NK-92 treated with Interleukin-12 subunit alpha and Interleukin-12 subunit beta, amount 100 ng/mL, for 24 hours (cell line): ENCODE results near the gene UBR2.
"Not testable (repeated sequence)": the region's sequence is repeated elsewhere in the genome, so short reads cannot be mapped to it uniquely, and the experiment has no call there.

Experiments used
- DNase-seq: peaks from one replicate; lab custom pipeline; 2025; lab: John Stamatoyannopoulos, UW

The UBR2 gene

GRCh38 chr6:42555477-42556457 is 8.1 kb upstream of the UBR2 start:
- no peak for DNase-seq

GRCh38 chr6:42556462-42556861 is 7.4 kb upstream of the UBR2 start:
- no peak for DNase-seq

GRCh38 chr6:42559276-42559675 is 4.6 kb upstream of the UBR2 start:
- not testable (repeated sequence) for DNase-seq

GRCh38 chr6:42561986-42562385 is 1.8 kb upstream of the UBR2 start:
- no peak for DNase-seq

- DNase-seq, result no peak
These were observed 932 bp upstream of the UBR2 start for GRCh38 chr6:42562788-42563405.

GRCh38 chr6:42564506-42564825 is 637 bp downstream of the UBR2 start:
- no peak for DNase-seq

- DNase-seq, result no peak
These were observed 2.2 kb downstream of the UBR2 start for GRCh38 chr6:42565823-42566613.

- no peak for DNase-seq
These were observed 2.9 kb downstream of the UBR2 start for GRCh38 chr6:42566614-42567208.

- DNase-seq, result not testable (repeated sequence)
These were observed 3.4 kb downstream of the UBR2 start for GRCh38 chr6:42567237-42567636.

GRCh38 chr6:42569102-42570028 is 5.5 kb downstream of the UBR2 start:
- DNase-seq, result no peak

GRCh38 chr6:42571611-42572342 is 7.9 kb downstream of the UBR2 start:
- no peak for DNase-seq

- no peak for DNase-seq
These were observed 8.7 kb downstream of the UBR2 start for GRCh38 chr6:42572523-42572922.

- not testable (repeated sequence) for DNase-seq
These were observed 12.7 kb downstream of the UBR2 start for GRCh38 chr6:42576538-42576937.

GRCh38 chr6:42598300-42598699 is 34.5 kb downstream of the UBR2 start:
- DNase-seq, result no peak

GRCh38 chr6:42599558-42599957 is 35.7 kb downstream of the UBR2 start:
- no peak for DNase-seq

- no peak for DNase-seq
These were observed 40.3 kb downstream of the UBR2 start for GRCh38 chr6:42604150-42604549.

GRCh38 chr6:42604699-42605098 is 40.9 kb downstream of the UBR2 start:
- not testable (repeated sequence) for DNase-seq

GRCh38 chr6:42610416-42610815 is 46.6 kb downstream of the UBR2 start:
- DNase-seq, result no peak

GRCh38 chr6:42615518-42615917 is 51.7 kb downstream of the UBR2 start:
- no peak for DNase-seq

- DNase-seq, result no peak
These were observed 52.9 kb downstream of the UBR2 start for GRCh38 chr6:42616716-42617115.
